ENCODE results near the gene PANX1. TPM values are rescaled to one million over a fixed set of nuclear protein-coding genes. Genes with fewer than 3 reads are reported as not detected.

Gene PANX1
- total and polyA plus RNA-seq, 2 donors (not counting 1 experiment from before 2014, with no cell fraction given) = 4.2 to 10.3 TPM

DNA sequence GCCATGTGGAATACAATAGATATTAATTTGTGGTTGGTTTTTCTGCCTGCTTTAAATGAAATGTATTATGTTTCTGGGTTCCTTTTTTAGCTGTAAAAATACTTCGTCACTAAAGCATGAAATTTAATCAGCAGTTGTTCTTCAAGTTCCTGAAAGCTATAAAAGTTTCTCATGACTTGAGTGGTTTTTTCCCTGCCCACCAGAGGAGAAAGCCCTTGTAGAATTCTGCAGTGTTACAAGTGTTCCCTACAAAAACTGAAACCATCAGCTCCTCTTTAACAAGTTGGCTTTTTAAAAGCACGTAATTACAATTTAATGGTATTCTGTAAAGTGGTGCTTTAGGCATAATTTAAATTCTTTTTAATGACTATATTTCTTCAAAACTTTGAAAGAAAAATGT lies 56.2 kb downstream of the PANX1 start:
- Mint-ChIP-seq H3K9me3 (ENCODE audit: insufficient read depth) (no peaks in the 10 kb centered on the region), H3K27ac (no peak overlapping the region), H3K4me3 (no peak overlapping the region), H3K27me3 (no peaks in the 10 kb centered on the region), H3K4me1 (peaks cover 21% of the 10 kb centered on the region)
- Histone ChIP-seq H2AFZ (ENCODE audit: insufficient read depth, low read depth, low read length, poor library complexity, severe bottlenecking) (no peak overlapping the region), H3K27me3 (replicated peaks in 1 of 4; ENCODE audit: control extremely low read depth in 1 of 4, control insufficient read depth in 3 of 4, insufficient read depth in 4 of 4, low read length in 3 of 4) (no peaks in the 10 kb centered on the region), H3K4me3 (ENCODE audit: control extremely low read depth in 1 of 5, extremely low read depth in 1 of 5, insufficient read depth in 1 of 5, low read depth in 2 of 5, low read length in 4 of 5) (no peak overlapping the region), H3K4me2 (replicated peaks; ENCODE audit: low read depth, low read length, poor library complexity, severe bottlenecking) (no peak overlapping the region), H3K4me1 (ENCODE audit: control insufficient read depth in 2 of 2, insufficient read depth in 2 of 2, low read length in 2 of 2) (peaks cover 14 to 16% of the 10 kb centered on the region in 2 donors), H3K79me2 (ENCODE audit: control insufficient read depth, insufficient read depth, low read length) (no peaks in the 10 kb centered on the region), H3K9ac (ENCODE audit: low read length) (peak overlapping the region; percentile 15), H3K36me3 (replicated peaks in 1 of 2; ENCODE audit: control extremely low read depth in 1 of 2, control insufficient read depth in 1 of 2, extremely low read depth in 1 of 2, insufficient read depth in 2 of 2, low read length in 1 of 2) (peaks cover 0 to 22% of the 10 kb centered on the region in 2 experiments), H4K20me1 (ENCODE audit: control insufficient read depth, insufficient read depth, low read length, poor library complexity, severe bottlenecking) (no peaks in the 10 kb centered on the region), H3K27ac (ENCODE audit: low read length in 2 of 2) (no peak overlapping the region), H3K9me3 (ENCODE audit: control extremely low read depth in 1 of 3, control insufficient read depth in 2 of 3, insufficient read depth in 1 of 3, low read length in 2 of 3) (no peaks in the 10 kb centered on the region)
- no peak for DNase-seq
- no CpG with 5 or more reads among the region's 2 CpGs for WGBS (ENCODE audit: insufficient coverage)
- intact Hi-C loops (cut with micrococcal nuclease) = loop anchor here (2.0 kb wide), 1 partner anchor 320 kb away; no protein-coding TSS in a partner anchor
- CTCF ChIA-PET = interaction anchor here (0.9 to 2.0 kb wide), 3 partner anchors 9 to 320 kb away, joined by 3 to 8 read pairs (median 4); no protein-coding TSS in a partner anchor
- POLR2A ChIA-PET = no interaction called here
- ATAC-seq (ENCODE audit: low read depth) = no peak
- TF ChIP-seq, protein P1, sequence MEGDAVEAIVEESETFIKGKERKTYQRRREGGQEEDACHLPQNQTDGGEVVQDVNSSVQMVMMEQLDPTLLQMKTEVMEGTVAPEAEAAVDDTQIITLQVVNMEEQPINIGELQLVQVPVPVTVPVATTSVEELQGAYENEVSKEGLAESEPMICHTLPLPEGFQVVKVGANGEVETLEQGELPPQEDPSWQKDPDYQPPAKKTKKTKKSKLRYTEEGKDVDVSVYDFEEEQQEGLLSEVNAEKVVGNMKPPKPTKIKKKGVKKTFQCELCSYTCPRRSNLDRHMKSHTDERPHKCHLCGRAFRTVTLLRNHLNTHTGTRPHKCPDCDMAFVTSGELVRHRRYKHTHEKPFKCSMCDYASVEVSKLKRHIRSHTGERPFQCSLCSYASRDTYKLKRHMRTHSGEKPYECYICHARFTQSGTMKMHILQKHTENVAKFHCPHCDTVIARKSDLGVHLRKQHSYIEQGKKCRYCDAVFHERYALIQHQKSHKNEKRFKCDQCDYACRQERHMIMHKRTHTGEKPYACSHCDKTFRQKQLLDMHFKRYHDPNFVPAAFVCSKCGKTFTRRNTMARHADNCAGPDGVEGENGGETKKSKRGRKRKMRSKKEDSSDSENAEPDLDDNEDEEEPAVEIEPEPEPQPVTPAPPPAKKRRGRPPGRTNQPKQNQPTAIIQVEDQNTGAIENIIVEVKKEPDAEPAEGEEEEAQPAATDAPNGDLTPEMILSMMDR (IDR thresholded peaks at IDR 0.05) = no peak
- no peak for TF ChIP-seq EZH2 (IDR thresholded peaks at IDR 0.05; ENCODE audit: borderline replicate concordance, insufficient read depth, low read depth, low read length, poor library complexity, severe bottlenecking)

DNA sequence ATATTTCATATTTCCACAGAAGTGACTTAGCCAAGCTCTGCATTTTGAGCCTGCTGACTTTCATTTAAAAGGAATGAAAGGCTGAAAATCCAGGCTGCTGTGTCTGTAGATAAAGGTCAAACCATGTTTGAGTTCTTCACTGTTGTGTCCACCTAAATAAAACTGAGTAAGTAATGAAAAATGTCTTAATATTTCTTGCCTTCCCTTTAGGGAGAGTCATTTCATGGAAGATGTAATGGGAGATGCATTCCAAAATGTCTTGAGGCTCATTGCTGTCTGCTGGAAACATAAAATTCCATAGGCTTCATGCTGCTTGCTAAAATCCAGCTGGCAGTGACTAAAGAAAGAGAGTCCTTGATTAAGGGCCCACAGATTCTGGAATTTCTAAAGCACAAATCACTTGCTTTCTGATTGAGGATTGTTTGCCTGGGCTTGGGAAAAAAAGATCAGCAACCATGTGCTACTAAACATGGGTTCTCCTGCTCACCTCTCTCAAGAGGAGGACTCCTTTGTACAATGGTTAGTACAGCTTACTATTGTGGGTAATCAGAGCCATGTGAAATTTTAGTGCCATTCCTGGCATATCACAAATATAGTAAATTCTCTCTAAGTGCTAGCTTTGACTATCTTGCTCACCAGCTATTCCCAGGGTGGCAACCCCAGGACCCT lies 56.9 kb downstream of the PANX1 start:
- Mint-ChIP-seq H3K27ac (peak overlapping the region; percentile 1), H3K4me3 (no peak overlapping the region), H3K4me1 (peaks cover 21% of the 10 kb centered on the region), H3K27me3 (no peaks in the 10 kb centered on the region), H3K9me3 (ENCODE audit: insufficient read depth) (no peaks in the 10 kb centered on the region)
- Histone ChIP-seq H4K20me1 (ENCODE audit: control insufficient read depth, insufficient read depth, low read length, poor library complexity, severe bottlenecking) (no peaks in the 10 kb centered on the region), H3K9me3 (ENCODE audit: control extremely low read depth in 1 of 3, control insufficient read depth in 2 of 3, insufficient read depth in 1 of 3, low read length in 2 of 3) (no peaks in the 10 kb centered on the region), H3K27ac (ENCODE audit: low read length in 2 of 2) (no peak overlapping the region), H3K9ac (ENCODE audit: low read length) (no peak overlapping the region), H3K4me2 (replicated peaks; ENCODE audit: low read depth, low read length, poor library complexity, severe bottlenecking) (no peak overlapping the region), H3K4me3 (ENCODE audit: control extremely low read depth in 1 of 5, extremely low read depth in 1 of 5, insufficient read depth in 1 of 5, low read depth in 2 of 5, low read length in 4 of 5) (no peak overlapping the region), H2AFZ (ENCODE audit: insufficient read depth, low read depth, low read length, poor library complexity, severe bottlenecking) (no peak overlapping the region), H3K4me1 (ENCODE audit: control insufficient read depth in 2 of 2, insufficient read depth in 2 of 2, low read length in 2 of 2) (peaks cover 14 to 16% of the 10 kb centered on the region in 2 donors), H3K36me3 (replicated peaks in 1 of 2; ENCODE audit: control extremely low read depth in 1 of 2, control insufficient read depth in 1 of 2, extremely low read depth in 1 of 2, insufficient read depth in 2 of 2, low read length in 1 of 2) (peaks cover 0 to 18% of the 10 kb centered on the region in 2 experiments), H3K79me2 (ENCODE audit: control insufficient read depth, insufficient read depth, low read length) (no peaks in the 10 kb centered on the region), H3K27me3 (replicated peaks in 1 of 4; ENCODE audit: control extremely low read depth in 1 of 4, control insufficient read depth in 3 of 4, insufficient read depth in 4 of 4, low read length in 3 of 4) (no peaks in the 10 kb centered on the region)
- intact Hi-C loops (cut with micrococcal nuclease) = loop anchor here (2.0 kb wide), 1 partner anchor 319 kb away; no protein-coding TSS in a partner anchor
- no peak for DNase-seq
- TF ChIP-seq, protein P1 (IDR thresholded peaks at IDR 0.05) = no peak
- TF ChIP-seq EZH2 (IDR thresholded peaks at IDR 0.05; ENCODE audit: borderline replicate concordance, insufficient read depth, low read depth, low read length, poor library complexity, severe bottlenecking) = no peak
- no peak for ATAC-seq (ENCODE audit: low read depth)
- CTCF ChIA-PET = interaction anchor here (0.9 to 1.2 kb wide), 2 partner anchors 9 to 35 kb away, joined by 3 to 4 read pairs; no protein-coding TSS in a partner anchor
- POLR2A ChIA-PET = no interaction called here

All from B cell (primary cell).